Osteoblast (primary cell): Measurements from ENCODE around the gene SCN4A. TPM values are rescaled to one million over a fixed set of nuclear protein-coding genes. Genes with fewer than 3 reads are reported as not detected.

Source experiments
- DNase-seq: peaks from one replicate; pipeline ENCODE4 v3.0.0; 2011; ENCODE audit warnings: low spot score, mixed read lengths; ENCODE audit not compliant: insufficient read length; ENCODE audit errors: missing footprints
- H2AFZ ChIP-seq: 2 replicates; pipeline ENCODE4 v1.6.0; 2011; ENCODE audit warnings: mild to moderate bottlenecking, low read length
- H3K27ac ChIP-seq: 2 replicates; pipeline ENCODE4 v1.5.1; 2011; ENCODE audit warnings: mild to moderate bottlenecking, low read depth, low read length, moderate library complexity
- H3K27me3 ChIP-seq: 2 replicates; pipeline ENCODE4 v1.6.0; 2012; ENCODE audit warnings: mild to moderate bottlenecking, control low read depth, inconsistent platforms, low read length, moderate library complexity; ENCODE audit not compliant: insufficient read depth
- H3K36me3 ChIP-seq: 2 replicates; pipeline ENCODE4 v1.5.1; 2011; ENCODE audit warnings: mild to moderate bottlenecking, low read length, control low read depth, moderate library complexity; ENCODE audit not compliant: insufficient read depth
- H3K4me1 ChIP-seq: 2 replicates; pipeline ENCODE4 v1.5.1; 2011; ENCODE audit warnings: mild to moderate bottlenecking, low read length, control low read depth, moderate library complexity; ENCODE audit not compliant: insufficient read depth
- H3K4me2 ChIP-seq: 2 replicates; pipeline ENCODE4 v1.6.0; 2011; ENCODE audit warnings: mild to moderate bottlenecking, low read length; ENCODE audit not compliant: insufficient read depth
- H3K4me3 ChIP-seq: fragments of 200-600 bp; sonication (generic); 3 replicates; pipeline ENCODE4 v1.5.1; 2012; ENCODE audit warnings: mild to moderate bottlenecking, low read length, inconsistent platforms; ENCODE audit not compliant: insufficient read depth
- H3K79me2 ChIP-seq: 2 replicates; pipeline ENCODE4 v1.6.0; 2012; ENCODE audit warnings: mild to moderate bottlenecking, low read length, control low read depth, inconsistent platforms; ENCODE audit not compliant: insufficient read depth
- H3K9me3 ChIP-seq: 2 replicates; pipeline ENCODE4 v1.5.1; 2011; ENCODE audit warnings: low read depth, low read length, control low read depth
- H4K20me1 ChIP-seq: 2 replicates; pipeline ENCODE4 v1.6.0; 2012; ENCODE audit warnings: mild to moderate bottlenecking, low read length, control low read depth; ENCODE audit not compliant: insufficient read depth
- CTCF ChIP-seq: IDR thresholded peaks from 2 replicates; pipeline ENCODE4 v1.5.1; 2011; ENCODE audit warnings: mild to moderate bottlenecking, low read depth, low read length, moderate library complexity; ENCODE audit errors: extremely low read depth
- total RNA-seq: library from RNA; depleted of rRNA; stranded (reverse); fragments of >200 nt; gene quantifications from 2 replicates; pipeline ENCODE4 v1.2.3, GENCODE V29; 2012

The SCN4A gene
- total RNA-seq, 1 donor, result not detected

GRCh38 chr17:63978272-63979200 is 5.8 kb upstream of the SCN4A start:
- Histone ChIP-seq H3K79me2 (no peaks in the 10 kb centered on the region), H3K36me3 (no peaks in the 10 kb centered on the region), H3K4me3 (no peak overlapping the region), H2AFZ (no peak overlapping the region), H3K4me2 (no peak overlapping the region), H3K27me3 (peaks cover 3% of the 10 kb centered on the region), H4K20me1 (peaks cover 3% of the 10 kb centered on the region), H3K9me3 (peaks cover 4% of the 10 kb centered on the region), H3K4me1 (peaks cover 13% of the 10 kb centered on the region), H3K27ac (no peak overlapping the region)
- no peak for TF ChIP-seq CTCF
- peak; percentile 81 for DNase-seq

GRCh38 chr17:63976702-63977101 is 4.0 kb upstream of the SCN4A start:
- Histone ChIP-seq H3K27me3 (peaks cover 3% of the 10 kb centered on the region), H3K9me3 (peaks cover 1% of the 10 kb centered on the region), H3K36me3 (no peaks in the 10 kb centered on the region), H3K79me2 (no peaks in the 10 kb centered on the region), H4K20me1 (peaks cover 3% of the 10 kb centered on the region), H3K4me2 (no peak overlapping the region), H2AFZ (no peak overlapping the region), H3K4me3 (no peak overlapping the region), H3K4me1 (peaks cover 13% of the 10 kb centered on the region), H3K27ac (no peak overlapping the region)
- no peak for DNase-seq
- no peak for TF ChIP-seq CTCF

GRCh38 chr17:63975541-63976092 is 2.9 kb upstream of the SCN4A start:
- H4K20me1 ChIP-seq, result peaks cover 3% of the 10 kb centered on the region
- no peak overlapping the region for H3K4me2 ChIP-seq
- H3K27ac ChIP-seq, result no peak overlapping the region
- no peak for TF ChIP-seq CTCF
- H3K9me3 ChIP-seq, result no peaks in the 10 kb centered on the region
- no peak overlapping the region for H3K4me3 ChIP-seq
- no peaks in the 10 kb centered on the region for H3K36me3 ChIP-seq
- peaks cover 13% of the 10 kb centered on the region for H3K4me1 ChIP-seq
- peaks cover 3% of the 10 kb centered on the region for H3K27me3 ChIP-seq
- H3K79me2 ChIP-seq, result no peaks in the 10 kb centered on the region
- H2AFZ ChIP-seq, result no peak overlapping the region
- peak; percentile 48 for DNase-seq

- no peak overlapping the region for H3K4me3 ChIP-seq
- peak; percentile 96 for DNase-seq
- TF ChIP-seq CTCF, result no peak
- peaks cover 13% of the 10 kb centered on the region for H3K4me1 ChIP-seq
- no peaks in the 10 kb centered on the region for H3K36me3 ChIP-seq
- no peak overlapping the region for H3K27ac ChIP-seq
- no peak overlapping the region for H2AFZ ChIP-seq
- H3K79me2 ChIP-seq, result no peaks in the 10 kb centered on the region
- H3K4me2 ChIP-seq, result peak overlapping the region; percentile 52
- peaks cover 3% of the 10 kb centered on the region for H4K20me1 ChIP-seq
- peaks cover 8% of the 10 kb centered on the region for H3K27me3 ChIP-seq
- H3K9me3 ChIP-seq, result no peaks in the 10 kb centered on the region
Measured at GRCh38 chr17:63974594-63975192, 2.0 kb upstream of the SCN4A start.
